SH-SY5Y (cell line): Measurements from ENCODE around the gene ZNF775.

Experiments
- GATA2 ChIP-seq: IDR thresholded peaks from 2 replicates; pipeline ENCODE4 v1.6.1; 2011; ENCODE audit warnings: mild to moderate bottlenecking, low read depth, low read length
- GATA3 ChIP-seq: IDR thresholded peaks from 2 replicates; pipeline ENCODE4 v1.6.1; 2011; ENCODE audit warnings: low read depth, mild to moderate bottlenecking, low read length, moderate library complexity

The ZNF775 gene

DNA sequence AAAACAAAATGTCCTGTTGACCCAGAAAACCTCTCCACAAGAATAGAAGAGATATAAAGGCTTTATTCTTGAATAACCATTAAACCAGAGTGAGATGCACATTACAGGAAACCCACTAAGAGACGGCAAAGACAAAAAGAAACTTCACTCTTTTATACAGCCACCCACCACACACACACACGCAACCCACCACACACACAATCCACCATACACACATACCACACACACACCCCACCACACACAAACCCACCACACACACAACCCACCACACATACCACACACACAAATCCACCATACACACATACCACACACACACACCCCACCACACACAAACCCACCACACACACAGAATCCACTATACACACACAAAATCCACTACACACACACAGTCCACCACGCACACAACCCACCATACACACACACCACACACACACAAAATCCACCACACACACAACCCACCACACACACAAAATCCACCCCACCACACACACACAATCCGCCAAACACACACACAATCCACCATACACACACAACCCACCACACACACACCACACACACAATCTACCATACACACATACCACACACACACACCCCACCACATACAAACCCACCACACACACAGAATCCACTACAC, 20.0 kb upstream of the ZNF775 start:
- TF ChIP-seq GATA2, result no peak
- no peak for TF ChIP-seq GATA3

DNA sequence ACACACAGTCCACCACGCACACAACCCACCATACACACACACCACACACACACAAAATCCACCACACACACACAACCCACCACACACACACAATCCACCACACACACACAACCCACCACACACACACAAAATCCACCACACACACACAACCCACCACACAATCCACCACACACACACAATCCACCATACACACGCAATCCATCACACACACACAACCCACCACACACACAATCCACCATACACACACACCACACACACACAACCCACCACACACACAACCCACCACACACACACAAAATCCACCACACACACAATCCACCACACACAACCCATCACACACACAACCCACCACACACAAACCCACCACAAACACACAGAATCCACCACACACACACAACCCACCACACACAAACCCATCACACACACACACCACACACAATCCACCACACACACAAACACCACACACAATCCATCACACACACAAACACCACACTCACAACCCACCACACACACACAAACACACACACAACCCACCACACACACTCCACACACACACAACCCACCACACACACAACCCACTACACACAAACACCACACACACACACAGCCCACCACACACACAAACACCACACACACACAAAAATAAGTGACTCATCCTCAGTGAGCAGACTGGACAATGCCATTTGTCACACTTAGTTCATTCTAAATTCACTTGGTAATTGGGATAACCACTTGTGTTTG, 19.3 kb upstream of the ZNF775 start:
- TF ChIP-seq GATA2, result no peak
- TF ChIP-seq GATA3, result no peak

DNA sequence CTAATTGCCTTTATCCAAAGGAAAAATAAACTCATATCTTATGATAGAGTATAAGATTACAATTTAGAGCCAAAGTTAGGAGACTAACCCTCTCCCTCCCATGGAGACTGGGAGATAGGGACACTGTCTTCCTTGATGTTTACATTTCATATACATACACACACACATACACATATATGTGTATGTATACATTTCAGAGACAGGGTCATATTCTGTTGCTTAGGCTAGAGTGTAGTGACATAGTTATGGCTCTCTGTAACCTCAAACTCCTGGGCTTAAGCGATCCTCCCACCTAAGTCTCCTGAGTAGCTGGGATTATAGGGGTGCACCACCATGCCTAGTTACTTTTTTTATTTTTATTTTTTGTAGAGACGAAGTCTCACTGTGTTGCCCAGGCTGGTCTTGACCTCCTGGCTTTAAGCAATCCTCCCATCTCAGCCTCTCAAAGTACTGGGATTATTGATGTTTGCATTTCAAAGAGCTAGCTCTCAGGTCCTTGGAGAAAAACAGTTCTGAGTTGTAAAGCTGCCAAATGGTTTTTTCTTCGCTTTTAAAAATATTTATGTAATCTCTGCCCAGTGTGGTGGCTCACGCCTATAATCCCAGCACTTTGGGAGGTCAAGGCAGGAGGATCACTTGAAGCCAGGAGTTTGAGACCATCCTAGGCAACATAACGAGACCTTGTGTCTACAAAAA, 18.6 kb upstream of the ZNF775 start:
- no peak for TF ChIP-seq GATA2
- TF ChIP-seq GATA3, result no peak

DNA sequence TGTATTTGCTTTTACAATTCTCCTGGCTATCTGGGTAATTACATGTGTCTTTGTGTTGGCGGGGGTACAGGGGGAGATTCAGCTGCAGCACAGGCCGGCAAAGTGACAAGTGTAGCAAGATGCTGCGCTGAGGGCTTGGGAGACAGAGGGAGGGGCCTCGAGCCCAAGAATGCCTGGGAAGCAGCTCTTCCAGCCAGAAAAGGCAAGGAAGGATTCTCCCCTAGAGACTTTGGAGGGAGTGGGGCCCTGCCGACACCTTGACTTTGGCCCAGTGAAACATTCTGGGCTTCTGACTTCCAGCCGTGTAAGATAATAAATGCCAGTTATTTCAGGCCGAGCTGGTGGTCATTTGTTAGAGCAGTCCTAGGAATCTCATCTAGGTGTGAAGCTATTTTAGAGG, 17.7 kb upstream of the ZNF775 start:
- TF ChIP-seq GATA2, result no peak
- no peak for TF ChIP-seq GATA3

DNA sequence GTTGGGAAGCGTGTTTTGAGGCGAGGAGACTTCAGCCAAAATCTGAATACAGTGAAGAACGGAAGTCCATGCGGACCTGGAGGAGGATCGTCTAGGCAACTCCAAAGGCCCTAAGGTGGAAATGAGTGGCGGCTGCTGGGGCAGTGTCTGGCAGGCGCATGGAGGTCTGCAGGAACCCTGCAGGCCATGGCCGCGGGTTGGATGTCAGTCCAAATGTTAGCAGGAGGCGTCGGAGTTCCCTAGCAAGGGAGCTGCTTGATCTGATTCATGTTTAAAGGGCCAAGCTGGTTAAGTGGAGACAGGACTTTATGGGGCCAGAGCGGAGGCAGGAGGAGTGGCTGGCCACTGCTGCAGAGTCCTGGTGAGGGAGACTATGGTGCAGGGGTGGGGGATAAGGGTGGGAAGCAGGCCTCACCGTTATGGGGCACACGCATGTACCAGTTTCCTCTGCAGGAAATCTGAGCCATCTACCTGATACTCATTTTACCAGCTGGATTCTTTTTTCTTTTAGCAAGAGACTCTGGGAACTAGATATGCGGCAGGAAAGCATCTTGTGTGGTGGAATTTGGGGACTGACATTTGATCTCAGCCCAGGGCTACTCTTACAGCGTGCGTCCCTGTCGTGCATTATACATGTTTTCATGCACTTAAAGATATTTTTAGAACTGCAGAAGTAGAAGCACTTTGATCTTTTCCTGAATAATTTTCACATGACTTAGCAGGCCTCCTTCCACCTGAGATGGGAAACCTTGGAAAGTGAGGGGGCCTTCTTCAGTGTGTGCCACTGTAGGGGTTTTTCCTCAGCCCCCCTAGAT, 17.1 kb upstream of the ZNF775 start:
- TF ChIP-seq GATA3 (no peak), GATA2 (no peak)

DNA sequence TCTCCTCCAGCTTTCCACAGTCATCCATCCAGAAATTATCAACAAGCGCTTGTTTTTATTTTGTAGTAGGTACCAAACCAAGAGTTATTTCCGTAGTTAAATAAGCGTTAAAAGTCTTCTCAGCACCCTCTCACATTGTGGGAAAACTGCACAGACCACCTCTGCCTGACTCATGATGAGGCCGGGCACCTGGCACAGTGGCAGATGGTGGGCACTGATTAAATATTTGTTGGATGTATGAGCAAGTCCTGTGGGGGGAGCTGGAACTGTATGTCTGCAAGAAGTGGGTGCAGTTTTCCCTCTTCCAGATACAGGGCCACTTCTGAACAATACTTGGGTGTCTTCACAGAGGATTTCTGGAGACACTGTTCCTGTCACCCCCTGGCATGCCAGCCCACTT, 15.8 kb upstream of the ZNF775 start:
- TF ChIP-seq GATA2 (peak; percentile 71), GATA3 (no peak)

DNA sequence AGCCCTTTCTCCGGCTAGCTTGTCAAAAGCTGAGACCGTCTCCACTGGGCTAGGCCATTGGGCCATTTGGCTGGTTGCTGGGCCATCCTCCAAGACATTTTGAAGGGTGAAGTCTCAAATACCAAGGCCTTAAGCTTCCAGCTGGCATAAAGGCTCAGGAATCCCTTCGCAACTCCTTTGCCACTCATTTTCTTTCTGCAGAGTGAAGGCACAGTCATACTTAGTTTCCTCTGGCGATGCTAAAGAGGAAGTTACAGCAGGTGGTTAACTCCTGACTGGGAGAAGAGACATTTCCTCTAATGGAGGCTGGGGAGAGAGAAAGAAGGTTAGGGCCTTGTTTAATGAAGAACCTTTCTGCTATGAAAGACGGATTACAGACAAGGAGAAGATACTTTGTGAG, 15.3 kb upstream of the ZNF775 start:
- no peak for TF ChIP-seq GATA3
- no peak for TF ChIP-seq GATA2

DNA sequence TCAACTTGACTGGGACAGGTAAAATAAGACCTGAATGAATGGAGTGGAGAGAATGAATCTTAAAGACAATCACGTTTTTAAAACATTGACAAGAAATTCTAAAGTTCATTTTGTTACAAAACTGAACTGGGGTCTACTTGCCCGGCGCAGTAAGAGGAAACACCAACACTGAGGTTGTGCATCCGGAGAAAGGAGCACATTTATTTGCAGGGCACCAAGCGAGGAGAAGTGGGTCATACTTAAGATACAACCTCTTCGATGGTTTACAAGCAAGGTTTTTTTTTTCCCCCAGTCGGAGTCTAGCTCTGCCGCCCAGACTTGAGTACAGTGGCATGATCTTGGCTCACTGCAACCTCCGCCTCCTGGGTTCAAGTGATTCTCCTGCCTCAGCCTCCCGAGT, 13.9 kb upstream of the ZNF775 start:
- TF ChIP-seq GATA2 (no peak), GATA3 (no peak)

DNA sequence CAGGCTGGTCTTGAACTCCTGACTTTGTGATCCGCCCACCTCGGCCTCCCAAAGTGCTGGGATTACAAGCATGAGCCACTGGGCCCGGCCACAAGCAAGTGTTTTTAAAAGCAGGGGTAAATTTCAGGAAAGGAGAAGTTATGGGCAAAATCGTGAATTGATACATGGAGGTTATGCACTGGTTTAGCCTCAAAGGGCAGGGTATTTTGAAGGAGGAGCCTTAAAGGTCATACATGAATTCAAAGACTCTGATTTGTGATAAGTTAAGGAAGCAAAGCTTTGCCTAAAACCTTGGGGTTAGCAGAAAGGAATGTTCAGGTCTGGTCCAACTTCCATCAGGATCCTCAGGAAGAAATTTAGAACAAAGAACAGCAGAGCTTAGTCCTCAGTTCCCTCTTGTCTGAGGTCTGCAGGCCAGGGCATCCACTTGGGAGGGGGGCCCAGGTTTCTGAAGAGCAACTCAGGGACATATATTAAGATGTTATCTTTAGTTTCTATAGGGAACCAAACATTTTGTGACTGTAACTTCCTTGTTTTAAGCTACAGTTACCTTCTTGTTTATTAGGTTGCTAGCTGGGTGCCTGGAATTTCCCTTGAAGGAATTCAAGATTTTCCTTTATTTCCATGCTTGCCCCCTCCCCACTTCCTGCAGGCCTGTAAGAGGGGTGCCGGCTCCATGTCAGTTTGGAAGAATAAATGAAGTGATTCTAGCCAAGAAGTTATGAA, 13.3 kb upstream of the ZNF775 start:
- TF ChIP-seq GATA2 (no peak), GATA3 (no peak)

DNA sequence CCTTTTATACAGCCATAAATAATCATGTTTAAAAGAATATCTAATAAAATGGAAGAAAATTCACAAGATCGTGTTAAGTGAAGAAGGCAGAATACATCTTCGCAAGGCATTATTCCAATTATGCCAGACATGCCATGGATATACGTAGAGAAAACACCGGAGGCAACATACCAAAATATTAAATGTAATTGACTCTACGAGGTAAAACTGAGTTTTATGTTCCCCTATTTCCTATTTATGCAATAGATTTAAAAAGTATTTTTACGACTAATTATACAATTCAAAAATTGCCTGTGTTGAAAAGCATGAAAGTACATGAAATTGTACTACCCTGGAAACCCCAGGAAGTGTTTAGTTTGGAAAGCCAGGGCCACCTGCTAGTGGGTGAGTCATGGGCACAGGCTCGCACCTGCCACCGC, 11.4 kb upstream of the ZNF775 start:
- TF ChIP-seq GATA2 (no peak), GATA3 (no peak)

DNA sequence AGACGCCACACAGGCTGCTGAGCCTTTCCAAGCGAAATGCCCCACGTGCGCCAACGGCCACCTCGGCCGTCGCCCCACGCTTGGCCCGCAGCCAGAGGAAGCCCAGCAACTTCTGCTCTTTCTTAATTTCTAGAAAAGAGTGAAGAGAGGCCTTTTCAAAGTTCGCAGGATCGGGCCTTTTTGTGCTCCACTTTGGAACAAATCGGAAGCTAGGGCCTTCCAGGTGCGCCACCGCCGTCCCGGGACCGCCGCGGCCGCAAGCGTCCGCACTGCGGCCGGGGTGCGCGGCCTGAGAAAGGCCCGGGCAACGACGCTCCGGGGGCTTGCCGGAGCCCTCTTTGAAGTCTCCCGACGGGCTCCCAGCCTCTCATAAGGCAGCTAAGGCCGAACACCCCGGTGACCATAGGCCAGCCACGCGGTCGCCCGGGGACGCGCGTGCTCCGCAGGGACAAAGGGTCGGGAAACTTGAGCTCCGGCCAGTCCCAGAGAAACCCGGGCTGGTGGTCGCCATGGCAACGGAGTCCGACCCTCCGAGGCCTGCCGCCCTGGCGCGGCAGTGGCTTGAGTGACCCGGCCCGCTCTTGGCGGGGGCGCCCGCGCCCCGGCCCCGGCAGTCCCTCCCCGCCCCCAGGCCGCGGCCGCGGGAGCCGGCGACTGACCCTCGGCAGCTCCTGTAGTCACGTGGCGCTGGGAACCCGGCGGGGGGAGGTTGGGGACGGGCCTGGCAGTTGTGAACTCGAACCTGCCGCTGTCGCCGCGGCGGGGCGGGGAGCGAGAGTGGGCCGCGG, 10.8 kb upstream of the ZNF775 start, which contains the start of gene REPIN1:
REPIN1 (plus strand) TSS at position 727 of the 788 bp plus-strand sequence. CDS start 890 bp downstream, outside the sequence.
- no peak for TF ChIP-seq GATA2

DNA sequence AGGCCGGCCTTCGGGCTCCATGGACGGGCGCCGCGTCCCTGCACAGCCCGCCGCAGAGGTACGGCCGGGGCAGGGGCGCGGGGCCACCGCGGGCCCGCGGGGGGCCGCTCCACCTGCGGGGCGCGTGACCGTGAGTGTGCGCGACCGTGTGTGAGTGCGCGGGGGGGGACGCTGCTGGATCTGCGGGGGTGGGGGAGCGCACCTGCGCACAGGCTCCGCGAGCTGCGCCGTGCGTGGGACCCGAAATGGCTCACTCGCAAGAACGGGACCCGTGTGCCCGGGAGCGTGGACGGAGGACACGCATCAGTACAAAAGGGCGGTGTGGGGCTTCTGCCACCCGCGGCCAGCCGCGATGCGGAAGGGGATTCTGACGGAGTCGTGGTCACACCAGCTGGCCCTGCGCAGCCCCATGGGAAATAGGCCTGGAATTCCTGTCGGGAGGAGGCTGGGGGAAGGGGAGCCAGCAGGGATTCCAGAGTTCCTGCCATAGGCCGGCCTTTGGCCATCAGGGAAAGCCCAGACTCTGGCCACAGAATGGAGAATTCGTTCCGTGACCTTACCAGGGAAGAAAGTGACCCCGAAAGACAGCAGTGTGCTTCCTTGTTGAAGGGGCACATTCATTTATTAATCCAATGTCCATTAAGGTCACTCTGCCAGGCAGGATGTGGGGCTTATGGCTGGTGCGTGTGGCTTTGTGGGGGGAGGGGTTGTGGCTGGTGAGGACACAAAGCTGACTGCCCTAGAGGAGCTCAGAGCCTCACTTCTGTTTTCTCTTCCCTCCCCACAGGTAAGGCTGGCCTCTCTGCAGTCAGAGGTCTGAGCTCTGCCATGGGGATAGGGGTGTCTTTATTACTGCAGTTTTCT, 10.0 kb upstream of the ZNF775 start:
- TF ChIP-seq GATA3 (no peak), GATA2 (no peak)
